GM21526 (cell line): ENCODE measurements around the gene MBD5.
A peak's percentile ranks its signal among the peaks of the same experiment; 100 is the strongest.
"Not testable (repeated sequence)": the region's sequence is repeated elsewhere in the genome, so short reads cannot be mapped to it uniquely, and the experiment has no call there.

ENCODE experiments used
- ATAC-seq: cut with Tn5 transposase; IDR thresholded peaks from one replicate; pipeline ENCODE4 v1.9.1; 2021; ENCODE audit warnings: moderate library complexity; ENCODE audit not compliant: unreplicated experiment, low FRiP score

The MBD5 gene

DNA sequence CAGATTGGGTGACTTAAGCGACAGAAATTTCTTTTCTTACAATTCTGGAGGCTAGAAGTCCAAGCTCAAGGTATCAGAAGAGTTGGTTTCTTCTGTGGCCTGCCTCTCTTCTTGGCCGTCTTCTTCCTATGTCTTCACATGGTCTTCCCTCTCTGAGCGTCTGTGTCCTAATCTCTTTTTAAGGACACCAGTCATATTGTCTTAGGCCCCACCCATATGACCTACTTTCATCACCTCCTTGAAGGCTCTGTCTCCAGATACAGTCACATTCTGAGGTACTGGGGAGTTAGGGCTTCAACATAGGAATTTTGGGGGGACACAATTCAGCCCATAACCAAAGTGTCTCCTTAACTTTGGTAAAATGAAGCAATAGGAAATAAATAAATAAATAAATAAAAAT lies 512.8 kb downstream of the MBD5 start:
- ATAC-seq = no peak

DNA sequence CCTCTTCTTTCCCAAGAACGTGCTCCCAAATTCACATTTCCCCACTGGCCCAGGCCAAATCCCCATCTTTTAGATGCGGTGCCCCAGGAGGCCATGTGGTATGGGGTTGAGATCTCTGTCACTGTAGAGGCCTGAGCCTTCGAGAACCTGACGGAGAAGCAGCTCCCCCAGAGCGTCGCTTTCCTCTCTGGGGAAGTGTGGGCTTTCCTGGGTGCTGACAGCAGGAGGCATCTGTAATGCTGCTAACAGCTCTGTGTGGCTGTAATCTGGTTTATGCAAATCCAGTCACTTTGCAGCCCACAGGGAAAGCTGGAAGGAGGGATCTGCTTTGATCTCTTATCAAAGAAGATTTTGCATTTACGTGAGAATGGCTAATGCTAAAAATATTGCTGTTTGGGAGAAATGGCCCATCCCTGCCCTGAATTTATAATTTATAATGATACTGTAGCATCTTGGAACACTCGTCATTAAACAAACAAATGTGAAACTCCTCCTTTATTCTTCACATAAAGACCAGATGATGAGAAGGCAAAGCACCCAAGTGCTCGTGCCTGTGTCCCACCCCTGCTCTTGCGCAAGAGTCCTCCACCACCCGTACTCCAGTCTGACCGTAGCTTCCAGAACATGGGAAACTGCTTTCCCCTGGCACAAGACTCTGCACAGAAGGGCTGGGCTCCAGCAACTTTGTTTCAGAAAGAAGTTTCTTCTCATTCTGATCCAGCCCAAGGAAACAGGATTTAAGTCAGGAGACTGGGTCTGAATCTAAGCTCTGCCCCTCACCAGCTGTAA lies 513.7 kb downstream of the MBD5 start:
- no peak for ATAC-seq

DNA sequence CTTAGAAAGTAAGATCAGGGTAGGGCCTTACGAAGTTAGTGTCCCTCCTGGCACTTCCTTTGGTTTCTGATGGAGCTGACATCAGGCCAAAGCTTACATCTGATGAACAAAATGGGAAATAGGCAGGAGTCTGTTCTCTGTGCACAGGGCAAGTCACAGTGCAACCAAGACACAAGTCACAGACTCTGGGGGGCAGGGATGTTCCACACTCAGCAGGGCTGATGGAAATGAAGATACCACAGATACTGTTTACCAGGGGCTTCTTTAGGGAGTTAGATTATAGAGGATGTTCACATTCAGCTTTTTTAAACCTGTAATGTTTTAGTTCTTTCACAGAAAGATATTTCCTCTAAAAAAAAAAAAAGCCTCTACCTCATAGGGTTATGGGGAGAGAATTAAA lies 517.5 kb downstream of the MBD5 start:
- ATAC-seq = no peak

GRCh38 chr2:148540022-148540421 lies 519.1 kb downstream of the MBD5 start:
- ATAC-seq = no peak

DNA sequence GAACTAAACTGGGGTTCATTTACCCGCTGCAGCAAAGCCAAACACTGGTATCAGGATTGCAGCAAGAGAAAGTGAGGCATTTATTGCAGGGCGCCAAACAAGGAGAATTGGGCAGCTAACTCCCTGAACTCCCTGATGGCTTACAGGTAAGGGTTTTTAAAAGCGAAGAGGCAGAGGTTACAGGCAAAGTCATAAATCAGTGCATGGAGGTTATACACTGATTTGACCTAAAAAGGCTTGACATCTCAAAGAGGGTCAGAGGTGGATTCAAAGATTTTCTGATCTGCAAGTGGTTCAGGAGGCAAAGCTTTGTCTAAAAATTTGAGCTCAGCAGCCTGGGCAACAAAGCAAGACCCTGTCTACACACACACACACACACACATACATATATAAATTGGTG lies 520.9 kb downstream of the MBD5 start:
- ATAC-seq = no peak

GRCh38 chr2:148542614-148543013 lies 521.7 kb downstream of the MBD5 start:
- no peak for ATAC-seq

DNA sequence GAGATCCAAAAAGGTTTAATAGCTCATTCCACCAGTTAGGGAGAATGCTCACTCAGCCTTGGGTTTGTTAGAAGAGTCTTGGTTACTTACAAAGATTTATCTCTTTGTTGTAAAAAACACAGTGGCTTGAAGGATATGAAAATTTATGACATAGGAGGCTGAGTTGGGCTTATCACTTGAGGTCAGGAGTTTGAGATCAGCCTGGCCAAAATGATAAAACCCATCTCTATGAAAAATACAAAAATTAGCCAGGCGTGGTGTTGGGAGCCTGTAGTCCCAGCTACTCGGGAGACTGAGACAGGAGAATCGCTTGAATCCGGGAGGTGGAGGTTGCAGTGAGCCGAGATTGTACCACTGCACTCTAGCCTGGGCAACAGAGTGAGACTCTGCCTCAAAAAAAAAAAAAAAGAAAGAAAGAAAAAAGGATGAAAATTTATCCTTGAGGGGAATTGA lies 522.2 kb downstream of the MBD5 start:
- not testable (repeated sequence) for ATAC-seq

- ATAC-seq = no peak
Observed at GRCh38 chr2:148545390-148546256, 524.7 kb downstream of the MBD5 start.

GRCh38 chr2:148546270-148546669 lies 525.4 kb downstream of the MBD5 start:
- no peak for ATAC-seq

DNA sequence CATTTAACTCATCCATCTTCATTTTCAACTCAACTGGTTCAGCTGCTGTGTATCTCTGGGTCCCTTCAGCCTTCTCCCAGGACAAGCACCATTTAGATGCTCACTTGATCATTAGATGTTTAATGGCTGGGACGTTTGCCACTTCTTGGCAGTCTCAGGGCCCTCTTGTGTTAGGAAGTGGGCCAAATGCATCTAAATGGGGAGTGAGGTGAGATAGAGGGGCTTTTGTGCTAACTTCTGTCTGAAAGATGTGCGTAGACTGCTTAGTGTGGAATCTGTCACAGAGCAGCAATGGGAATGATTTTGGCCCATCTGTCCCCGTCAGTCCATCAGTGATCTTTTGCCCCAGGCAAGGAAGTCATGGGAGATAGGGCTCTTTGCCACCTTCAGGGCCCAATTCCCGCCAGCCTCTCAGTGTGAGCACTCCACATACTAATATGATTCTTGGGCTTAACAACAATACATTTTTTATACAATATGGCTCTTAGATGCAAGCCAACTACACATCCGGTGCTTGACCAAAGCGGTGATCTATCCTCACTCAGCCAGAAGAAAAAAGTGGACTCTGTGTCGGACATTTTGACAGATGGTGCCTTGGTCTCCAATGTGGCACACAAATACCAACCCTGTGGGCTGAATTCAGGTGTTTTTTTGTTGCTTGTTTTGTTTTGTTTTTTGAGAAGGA lies 528.0 kb downstream of the MBD5 start:
- ATAC-seq = no peak

- no peak for ATAC-seq
Observed at GRCh38 chr2:148552675-148553331, 531.9 kb downstream of the MBD5 start.

GRCh38 chr2:148553332-148553887 lies 532.5 kb downstream of the MBD5 start:
- no peak for ATAC-seq

DNA sequence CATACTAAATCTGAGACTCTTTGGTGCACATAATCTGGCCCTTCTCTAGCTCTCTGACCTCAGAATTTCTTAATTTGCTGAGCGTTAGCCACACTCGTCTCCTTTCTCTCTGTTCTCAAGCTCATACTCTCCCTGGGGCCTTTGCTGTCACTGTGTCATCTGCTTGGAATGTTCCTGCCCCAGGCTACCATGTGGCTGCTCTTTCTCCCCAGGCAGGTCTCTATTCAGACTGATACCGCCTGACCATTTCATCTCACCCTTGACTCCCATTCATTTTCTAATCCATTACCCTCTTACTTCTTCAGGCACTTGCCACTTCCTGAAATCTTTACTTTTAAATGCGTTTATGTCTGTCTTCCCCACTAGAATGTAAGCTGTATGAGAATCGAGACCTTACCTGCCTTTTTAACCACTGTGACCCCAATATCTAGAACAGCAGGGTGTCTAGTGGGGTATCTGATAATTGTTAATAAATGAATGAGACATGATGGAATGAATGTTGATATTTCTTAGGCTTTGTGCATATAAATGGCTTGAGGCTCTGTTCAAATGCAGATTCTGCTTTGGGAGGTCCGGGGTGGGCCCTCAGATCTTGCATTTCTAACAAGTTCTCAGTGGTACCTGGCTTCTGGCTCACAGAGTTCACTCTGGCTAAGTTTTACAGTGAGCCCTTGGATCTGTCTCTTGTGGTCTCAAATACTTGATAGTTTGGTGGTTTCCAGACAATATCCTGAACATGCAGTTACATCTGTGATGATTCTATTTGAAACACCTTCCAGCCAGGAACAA lies 533.8 kb downstream of the MBD5 start:
- ATAC-seq = no peak

DNA sequence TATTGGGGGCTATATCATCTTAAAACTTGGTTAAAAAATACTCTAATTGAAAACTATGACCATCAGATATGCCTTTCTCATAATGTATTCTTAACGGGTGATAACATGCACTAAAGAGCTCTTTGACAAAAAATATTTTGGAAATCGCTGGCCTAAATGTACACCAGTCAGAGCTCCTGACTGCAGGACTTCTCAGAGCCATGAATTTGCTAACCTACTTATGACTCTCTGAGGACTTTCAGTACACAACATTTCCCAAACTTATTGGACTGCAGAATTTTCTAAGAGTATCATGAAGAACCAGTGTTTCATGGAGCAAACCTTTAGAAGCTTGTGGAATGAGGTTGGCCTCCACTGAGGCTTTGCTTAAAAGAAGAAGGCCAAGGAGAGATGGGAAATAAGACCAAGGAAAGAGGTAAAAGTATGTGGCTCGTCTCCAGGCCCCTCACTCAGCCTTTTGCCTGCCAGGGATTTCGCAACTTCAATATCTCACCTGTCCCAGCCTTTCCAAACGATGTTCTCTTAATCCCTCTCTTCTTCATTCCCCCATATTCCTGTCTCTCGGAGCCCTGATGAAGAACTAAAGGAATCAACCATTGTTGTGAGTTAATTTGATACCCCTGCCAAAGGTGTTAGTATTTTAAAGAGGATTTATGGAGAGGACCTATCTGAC lies 534.9 kb downstream of the MBD5 start:
- ATAC-seq = no peak

DNA sequence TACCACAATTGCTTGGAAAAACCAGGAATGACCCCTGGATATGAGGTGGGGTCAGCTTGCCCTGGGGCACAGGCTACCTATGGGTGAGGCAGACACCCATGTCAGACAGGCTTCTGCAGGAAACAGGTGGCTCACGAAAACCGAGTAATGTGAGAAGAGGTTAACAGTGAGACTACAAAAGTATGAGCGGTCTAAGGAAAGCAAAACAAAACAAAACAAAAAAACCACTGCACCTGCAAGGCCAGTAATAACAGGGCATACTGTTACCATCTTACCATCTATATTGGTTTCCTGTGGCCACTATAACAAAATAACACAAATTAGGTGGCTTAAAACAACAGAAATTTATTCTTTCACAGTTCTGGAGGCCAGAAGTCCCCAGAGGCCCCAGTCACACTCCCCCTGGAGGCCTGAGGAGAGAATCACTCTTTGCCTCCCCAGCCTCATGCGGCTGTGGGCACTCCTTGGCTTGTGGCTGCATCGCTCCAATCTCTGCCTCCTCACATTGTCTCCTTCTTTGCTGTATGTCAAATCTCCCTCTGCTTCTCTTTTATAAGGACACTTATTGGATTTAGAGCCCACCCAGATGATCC lies 537.0 kb downstream of the MBD5 start:
- peak; percentile 71 for ATAC-seq

DNA sequence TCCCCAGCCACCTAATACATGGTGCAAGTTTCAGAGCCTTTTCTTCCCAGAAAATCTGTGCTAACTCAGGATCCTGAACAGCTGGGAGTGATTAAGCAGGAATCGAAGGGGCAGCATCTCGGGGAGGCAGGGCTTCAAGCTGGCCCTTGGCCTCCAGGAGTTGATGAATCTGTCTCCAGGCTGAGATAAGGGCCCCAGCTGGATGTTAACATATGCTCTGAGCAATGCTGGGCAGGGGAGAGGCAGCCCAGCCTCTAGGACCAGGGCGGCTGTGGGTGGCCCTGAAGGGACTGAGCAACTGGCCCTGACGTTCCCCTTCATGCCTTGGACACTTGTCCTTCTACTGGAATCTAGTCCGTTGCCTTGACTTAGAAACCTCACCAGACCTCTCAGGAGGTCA lies 539.6 kb downstream of the MBD5 start:
- no peak for ATAC-seq

DNA sequence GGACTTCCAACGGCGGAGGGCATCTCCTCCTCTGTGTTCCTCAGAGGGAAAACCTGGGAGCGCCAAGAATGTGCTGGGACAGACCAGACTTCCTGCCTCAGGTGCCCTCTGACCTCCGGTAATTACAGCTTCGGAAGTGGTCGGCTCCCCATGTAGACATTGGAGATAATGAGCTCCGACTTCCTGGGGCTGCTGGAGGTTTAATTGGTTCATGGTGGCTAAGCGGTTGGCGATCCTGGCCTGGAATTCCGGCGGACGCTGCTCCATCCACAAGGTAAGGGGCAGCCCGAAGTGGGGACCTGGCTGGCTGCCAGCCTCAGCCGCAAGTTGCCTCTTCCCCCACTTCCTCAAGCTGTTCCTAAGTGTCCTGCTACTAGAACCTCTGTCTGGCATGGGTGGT lies 540.5 kb downstream of the MBD5 start:
- no peak for ATAC-seq

DNA sequence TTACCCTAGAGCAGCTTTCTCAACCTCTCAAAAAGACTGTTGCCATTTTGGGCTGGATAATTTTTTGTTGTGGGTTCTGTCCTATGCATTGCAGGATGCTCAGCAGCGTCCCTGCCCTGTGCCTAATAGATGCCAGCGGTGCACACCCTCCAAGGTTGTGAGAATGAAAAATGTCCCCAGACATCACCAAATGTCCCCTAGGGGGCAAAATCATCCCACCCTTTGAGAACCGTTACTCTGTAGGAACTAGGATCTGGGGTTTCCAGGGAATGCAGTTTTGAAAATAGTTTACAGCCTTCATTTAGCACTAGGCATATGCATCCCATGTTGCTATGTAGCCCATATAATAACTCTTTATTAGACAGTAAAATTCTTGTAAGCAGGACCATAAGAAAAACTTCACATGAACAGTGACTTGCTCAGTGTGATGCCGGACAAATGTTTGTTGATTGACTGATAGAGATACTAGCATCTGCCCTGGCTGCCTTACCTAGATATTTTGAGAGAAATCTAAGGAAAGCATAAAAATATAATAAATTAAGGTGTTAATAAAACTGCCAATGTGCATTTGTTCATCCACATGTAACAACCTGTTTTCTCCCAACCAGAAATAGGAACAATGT lies 544.5 kb downstream of the MBD5 start:
- no peak for ATAC-seq
